ENCODE data around the gene PALLD.

GRCh38 chr4:168867128-168867527 lies 370.3 kb downstream of the PALLD start:
- TF ChIP-seq FOS (IDR thresholded peaks at IDR 0.05; ENCODE audit: borderline replicate concordance, insufficient read depth, low read length) (no peak), CTCF (IDR thresholded peaks at IDR 0.05; ENCODE audit: extremely low read depth in 1 of 2, insufficient read depth in 1 of 2, low read depth in 1 of 2, low read length in 2 of 2) (no peak), EZH2 (IDR thresholded peaks at IDR 0.05; ENCODE audit: borderline replicate concordance, low read depth, low read length, severe bottlenecking) (no peak), POLR2A (IDR thresholded peaks at IDR 0.05; ENCODE audit: low read depth, low read length) (no peak), MYC (IDR thresholded peaks at IDR 0.05; ENCODE audit: low read depth, low read length) (no peak), MAX (IDR thresholded peaks at IDR 0.05; ENCODE audit: insufficient read depth, insufficient read length) (no peak)

All from endothelial cell of umbilical vein (primary cell).